Measurements from ENCODE around the gene SLC10A7. TPM values are rescaled to one million over a fixed set of nuclear protein-coding genes. Genes with fewer than 3 reads are reported as not detected.

The SLC10A7 gene
- total and polyA plus RNA-seq, 2 of the 8 experiments (the other 6 are each of a cell fraction or from before 2014, with no cell fraction given): 2.5 to 2.9 TPM

DNA sequence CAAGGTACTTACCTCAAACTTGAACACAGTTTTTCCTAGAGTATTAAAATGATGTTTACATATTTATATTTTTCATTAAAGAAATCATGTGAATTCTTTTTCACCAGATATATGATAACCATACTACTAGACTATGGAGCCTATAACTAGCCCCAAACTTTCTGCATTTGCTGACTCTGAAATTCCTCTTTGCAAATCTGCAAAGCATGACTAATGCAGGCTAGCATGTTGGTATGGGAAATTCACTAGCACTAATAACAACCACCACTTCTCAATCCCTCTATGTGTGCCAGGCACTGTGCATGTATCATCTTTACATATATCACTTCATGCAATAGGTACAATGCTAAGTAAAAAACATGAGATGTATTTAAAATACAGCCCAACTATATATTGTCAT lies 51.1 kb downstream of the SLC10A7 start:
- no peak overlapping the region for H2BK5ac ChIP-seq (ENCODE audit: low read depth, low read length)
- H2BK120ac ChIP-seq (replicated peaks; ENCODE audit: low read depth, low read length): no peak overlapping the region
- H2AFZ ChIP-seq (ENCODE audit: low read length): no peak overlapping the region
- no peak overlapping the region for H3K4me2 ChIP-seq (ENCODE audit: insufficient read depth in 1 of 2, low read depth in 2 of 2, low read length in 2 of 2)
- FAIRE-seq: no peak
- H3K4me1 ChIP-seq (replicated peaks in 1 of 4; ENCODE audit: control insufficient read depth in 3 of 4, insufficient read depth in 4 of 4, low read length in 3 of 4): peaks cover 0 to 4% (median 2%) of the 10 kb centered on the region in 4 experiments; a peak in 3 of 7 replicates
- H3K23me2 ChIP-seq (ENCODE audit: low read depth, low read length): no peaks in the 10 kb centered on the region
- H3K23ac ChIP-seq (ENCODE audit: insufficient read length): no peak overlapping the region
- no peaks in the 10 kb centered on the region for H3K79me2 ChIP-seq (ENCODE audit: control insufficient read depth in 1 of 2, insufficient read depth in 2 of 2, low read length in 2 of 2)
- no peaks in the 10 kb centered on the region for H3K79me1 ChIP-seq (ENCODE audit: low read depth, low read length)
- H3K27ac ChIP-seq (ENCODE audit: low read depth, low read length): no peak overlapping the region
- H3K36me3 ChIP-seq (ENCODE audit: control insufficient read depth in 2 of 4, insufficient read depth in 4 of 4, low read length in 3 of 4): no peaks in the 10 kb centered on the region
- H4K8ac ChIP-seq (ENCODE audit: extremely low read depth, insufficient read depth, low read length): no peak overlapping the region
- H3K56ac ChIP-seq (replicated peaks; ENCODE audit: insufficient read length, low read depth, low read length): no peak overlapping the region
- H3K27me3 ChIP-seq (replicated peaks in 1 of 4; ENCODE audit: control insufficient read depth in 3 of 4, extremely low read depth in 1 of 4, insufficient read depth in 3 of 4, low read length in 3 of 4): no peaks in the 10 kb centered on the region
- no peak overlapping the region for H4K5ac ChIP-seq (ENCODE audit: insufficient read length, low read depth, low read length)
- CTCF ChIA-PET (ENCODE audit: partially characterized antibody): no interaction called here
- H3K18ac ChIP-seq (ENCODE audit: extremely low read depth, low read length): no peak overlapping the region
- H2BK12ac ChIP-seq (ENCODE audit: low read depth, low read length): no peak overlapping the region
- H3K14ac ChIP-seq (ENCODE audit: insufficient read length): no peak overlapping the region
- H2AK5ac ChIP-seq (ENCODE audit: low read depth, low read length): no peak overlapping the region
- no peaks in the 10 kb centered on the region for H3K9me3 ChIP-seq (ENCODE audit: insufficient read depth in 2 of 2, low read depth in 1 of 2, low read length in 1 of 2)
- H4K91ac ChIP-seq (replicated peaks; ENCODE audit: insufficient read length, low read length): no peak overlapping the region
- H3K4ac ChIP-seq (replicated peaks; ENCODE audit: insufficient read length, low read depth, low read length): no peak overlapping the region
- no peak overlapping the region for H3K9ac ChIP-seq (replicated peaks in 1 of 4; ENCODE audit: extremely low read depth in 1 of 4, low read depth in 3 of 4, low read length in 3 of 4)
- POLR2A ChIA-PET (ENCODE audit: partially characterized antibody): no interaction called here
- DNase-seq (ENCODE audit: low read depth in 1 of 2, low spot score in 2 of 2): no peak
- H2BK20ac ChIP-seq (ENCODE audit: low read length): no peak overlapping the region
- no peaks in the 10 kb centered on the region for H4K20me1 ChIP-seq (replicated peaks in 1 of 2; ENCODE audit: control insufficient read depth in 1 of 2, insufficient read depth in 2 of 2, low read length in 2 of 2)
- H3K4me3 ChIP-seq (ENCODE audit: extremely low read depth in 1 of 4, insufficient read depth in 2 of 4, low read depth in 3 of 4, low read length in 4 of 4): no peak overlapping the region
- no peak overlapping the region for H2BK15ac ChIP-seq (ENCODE audit: low read length)
- TF ChIP-seq TCF12 (IDR thresholded peaks at IDR 0.05; ENCODE audit: low read depth, low read length): no peak
- no peak for TF ChIP-seq SRF (IDR thresholded peaks at IDR 0.05; ENCODE audit: low read depth, low read length)
- TF ChIP-seq MAFK (IDR thresholded peaks at IDR 0.05; ENCODE audit: low read depth, low read length): no peak
- no peak for TF ChIP-seq CEBPB (IDR thresholded peaks at IDR 0.05; ENCODE audit: low read depth, low read length)
- no peak for TF ChIP-seq SIRT6 (IDR thresholded peaks at IDR 0.05; ENCODE audit: low read length)
- no peak for TF ChIP-seq JUND (IDR thresholded peaks at IDR 0.05; ENCODE audit: low read length)
- no peak for TF ChIP-seq SP4 (IDR thresholded peaks at IDR 0.05; ENCODE audit: low read length)
- no peak for TF ChIP-seq EZH2 (IDR thresholded peaks at IDR 0.05; ENCODE audit: low read depth, low read length, severe bottlenecking)
- no peak for TF ChIP-seq JUN (IDR thresholded peaks at IDR 0.05; ENCODE audit: low read depth, low read length)
- TF ChIP-seq SIN3A (conservative IDR thresholded peaks at IDR 0.05 in 1 of 2, IDR thresholded peaks at IDR 0.05 in 1 of 2; ENCODE audit: low read depth in 1 of 2, low read length in 2 of 2): no peak
- TF ChIP-seq, protein P1, sequence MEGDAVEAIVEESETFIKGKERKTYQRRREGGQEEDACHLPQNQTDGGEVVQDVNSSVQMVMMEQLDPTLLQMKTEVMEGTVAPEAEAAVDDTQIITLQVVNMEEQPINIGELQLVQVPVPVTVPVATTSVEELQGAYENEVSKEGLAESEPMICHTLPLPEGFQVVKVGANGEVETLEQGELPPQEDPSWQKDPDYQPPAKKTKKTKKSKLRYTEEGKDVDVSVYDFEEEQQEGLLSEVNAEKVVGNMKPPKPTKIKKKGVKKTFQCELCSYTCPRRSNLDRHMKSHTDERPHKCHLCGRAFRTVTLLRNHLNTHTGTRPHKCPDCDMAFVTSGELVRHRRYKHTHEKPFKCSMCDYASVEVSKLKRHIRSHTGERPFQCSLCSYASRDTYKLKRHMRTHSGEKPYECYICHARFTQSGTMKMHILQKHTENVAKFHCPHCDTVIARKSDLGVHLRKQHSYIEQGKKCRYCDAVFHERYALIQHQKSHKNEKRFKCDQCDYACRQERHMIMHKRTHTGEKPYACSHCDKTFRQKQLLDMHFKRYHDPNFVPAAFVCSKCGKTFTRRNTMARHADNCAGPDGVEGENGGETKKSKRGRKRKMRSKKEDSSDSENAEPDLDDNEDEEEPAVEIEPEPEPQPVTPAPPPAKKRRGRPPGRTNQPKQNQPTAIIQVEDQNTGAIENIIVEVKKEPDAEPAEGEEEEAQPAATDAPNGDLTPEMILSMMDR (IDR thresholded peaks at IDR 0.05; ENCODE audit: control extremely low read depth in 1 of 3, insufficient read depth in 1 of 3, low read depth in 1 of 3, low read length in 3 of 3): no peak
- no peak for TF ChIP-seq CHD2 (IDR thresholded peaks at IDR 0.05; ENCODE audit: low read length)
- TF ChIP-seq, protein P2, sequence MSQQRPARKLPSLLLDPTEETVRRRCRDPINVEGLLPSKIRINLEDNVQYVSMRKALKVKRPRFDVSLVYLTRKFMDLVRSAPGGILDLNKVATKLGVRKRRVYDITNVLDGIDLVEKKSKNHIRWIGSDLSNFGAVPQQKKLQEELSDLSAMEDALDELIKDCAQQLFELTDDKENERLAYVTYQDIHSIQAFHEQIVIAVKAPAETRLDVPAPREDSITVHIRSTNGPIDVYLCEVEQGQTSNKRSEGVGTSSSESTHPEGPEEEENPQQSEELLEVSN (IDR thresholded peaks at IDR 0.05): no peak
- TF ChIP-seq ASH2L (IDR thresholded peaks at IDR 0.05; ENCODE audit: low read length): no peak
